Hepatocyte (in vitro differentiated cells): ENCODE results near the gene MT3.

Experiments
- EZH2 ChIP-seq: fragments of 200-600 bp; sonication (generic); IDR thresholded peaks from 2 replicates; pipeline ENCODE4 v1.6.1; 2016; ENCODE audit warnings: antibody characterized with exemption, mild to moderate bottlenecking, borderline replicate concordance
- EZH2phosphoT487 ChIP-seq: fragments of 200-600 bp; sonication (generic); IDR thresholded peaks from one replicate; pipeline ENCODE4 v1.6.1; 2018; ENCODE audit warnings: antibody characterized with exemption, mild to moderate bottlenecking, low read depth, moderate library complexity; ENCODE audit not compliant: unreplicated experiment, severe bottlenecking
- TF ChIP-seq, protein P1 (sequence below): fragments of 200-600 bp; sonication (generic); IDR thresholded peaks from 2 replicates; pipeline ENCODE4 v1.5.1; 2016; ENCODE audit warnings: antibody characterized with exemption, mild to moderate bottlenecking; ENCODE audit not compliant: poor library complexity

DNA sequence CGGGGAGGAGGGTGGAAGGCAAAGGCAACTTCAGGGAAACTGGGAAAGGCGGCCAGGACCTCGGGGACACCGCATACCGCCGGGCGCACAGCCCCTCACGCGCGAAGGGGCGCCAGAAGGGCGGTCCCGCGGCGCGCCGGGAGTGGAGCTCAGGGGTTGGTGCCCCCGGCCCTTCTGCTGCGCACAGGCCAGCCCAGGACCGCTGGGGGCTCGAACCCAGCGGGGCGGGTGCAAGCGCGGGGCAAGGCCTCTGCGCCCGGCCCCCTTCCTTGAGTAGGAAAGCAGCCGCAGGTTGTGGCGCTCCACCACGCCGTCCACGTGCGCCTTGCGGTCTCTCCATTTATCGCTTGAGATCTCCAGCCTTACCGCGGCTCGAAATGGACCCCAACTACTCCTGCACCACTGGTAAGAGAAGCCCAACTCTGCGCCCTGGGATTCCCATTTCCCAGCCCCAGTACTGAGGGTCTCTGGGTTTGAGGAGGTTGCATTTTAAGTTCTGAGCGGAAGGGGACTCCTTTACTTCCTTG is 46.2 kb downstream of the MT3 start:
- TF ChIP-seq, protein P1, sequence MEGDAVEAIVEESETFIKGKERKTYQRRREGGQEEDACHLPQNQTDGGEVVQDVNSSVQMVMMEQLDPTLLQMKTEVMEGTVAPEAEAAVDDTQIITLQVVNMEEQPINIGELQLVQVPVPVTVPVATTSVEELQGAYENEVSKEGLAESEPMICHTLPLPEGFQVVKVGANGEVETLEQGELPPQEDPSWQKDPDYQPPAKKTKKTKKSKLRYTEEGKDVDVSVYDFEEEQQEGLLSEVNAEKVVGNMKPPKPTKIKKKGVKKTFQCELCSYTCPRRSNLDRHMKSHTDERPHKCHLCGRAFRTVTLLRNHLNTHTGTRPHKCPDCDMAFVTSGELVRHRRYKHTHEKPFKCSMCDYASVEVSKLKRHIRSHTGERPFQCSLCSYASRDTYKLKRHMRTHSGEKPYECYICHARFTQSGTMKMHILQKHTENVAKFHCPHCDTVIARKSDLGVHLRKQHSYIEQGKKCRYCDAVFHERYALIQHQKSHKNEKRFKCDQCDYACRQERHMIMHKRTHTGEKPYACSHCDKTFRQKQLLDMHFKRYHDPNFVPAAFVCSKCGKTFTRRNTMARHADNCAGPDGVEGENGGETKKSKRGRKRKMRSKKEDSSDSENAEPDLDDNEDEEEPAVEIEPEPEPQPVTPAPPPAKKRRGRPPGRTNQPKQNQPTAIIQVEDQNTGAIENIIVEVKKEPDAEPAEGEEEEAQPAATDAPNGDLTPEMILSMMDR: no peak
- TF ChIP-seq EZH2: peak; percentile 97
- TF ChIP-seq EZH2phosphoT487: no peak
